GM19372 (cell line): ENCODE measurements around the gene RAPGEF1.
"Not testable (repeated sequence)": the region's sequence is repeated elsewhere in the genome, so short reads cannot be mapped to it uniquely, and the experiment has no call there.

ENCODE experiments used
- ATAC-seq: cut with Tn5 transposase; IDR thresholded peaks from one replicate; pipeline ENCODE4 v1.9.1; 2021; ENCODE audit warnings: mild to moderate bottlenecking, low read depth, moderate library complexity; ENCODE audit not compliant: unreplicated experiment

Gene RAPGEF1

DNA sequence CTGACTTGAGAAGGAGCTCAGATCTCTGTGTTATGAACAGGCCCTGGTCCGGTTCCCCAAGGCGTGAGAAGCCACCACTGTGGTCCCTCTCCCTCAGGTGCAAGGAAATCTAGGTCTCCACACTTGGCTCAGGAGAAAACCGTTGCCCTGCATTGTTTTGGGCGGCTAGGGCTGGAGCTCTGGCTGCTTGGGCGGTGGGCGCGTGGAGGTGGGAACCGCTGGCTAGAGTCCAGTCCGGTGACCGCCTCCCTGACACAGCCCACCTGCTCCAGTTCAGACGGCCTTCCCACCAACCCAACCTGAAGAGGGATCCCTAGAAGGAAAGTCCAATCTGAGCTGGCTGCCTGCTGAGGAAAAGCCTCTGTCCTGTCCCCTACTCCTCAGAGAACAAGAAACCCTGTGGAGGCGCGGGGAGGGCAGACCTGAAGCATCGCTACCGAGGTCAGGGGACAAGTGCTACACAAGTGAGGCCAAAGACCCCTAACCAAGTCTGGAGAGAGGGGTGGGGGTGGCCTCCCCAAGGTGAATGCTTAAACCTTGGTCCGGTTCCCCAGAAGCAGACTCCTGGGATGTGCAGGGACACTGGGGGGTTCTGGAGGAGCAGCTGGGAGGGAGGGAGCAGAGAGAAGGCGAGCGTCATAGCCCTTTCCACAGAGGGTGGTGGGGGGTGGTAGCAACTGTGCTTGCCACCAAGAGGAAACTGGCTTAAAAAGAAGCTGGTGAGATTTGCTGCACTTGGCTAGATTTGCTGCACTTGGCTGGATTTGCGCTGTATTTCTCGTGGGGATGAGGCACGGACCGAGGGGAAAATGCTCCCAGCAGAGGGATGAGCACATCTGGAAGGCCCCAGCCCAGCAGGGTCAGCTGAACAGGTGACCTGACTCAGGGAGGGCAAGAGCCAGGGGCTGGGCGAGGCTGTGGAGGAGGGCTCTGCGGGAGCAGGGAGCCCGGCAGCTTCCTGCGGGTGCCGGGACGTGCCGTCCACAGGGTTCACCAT is 65.2 kb downstream of the RAPGEF1 start:
- no peak for ATAC-seq

DNA sequence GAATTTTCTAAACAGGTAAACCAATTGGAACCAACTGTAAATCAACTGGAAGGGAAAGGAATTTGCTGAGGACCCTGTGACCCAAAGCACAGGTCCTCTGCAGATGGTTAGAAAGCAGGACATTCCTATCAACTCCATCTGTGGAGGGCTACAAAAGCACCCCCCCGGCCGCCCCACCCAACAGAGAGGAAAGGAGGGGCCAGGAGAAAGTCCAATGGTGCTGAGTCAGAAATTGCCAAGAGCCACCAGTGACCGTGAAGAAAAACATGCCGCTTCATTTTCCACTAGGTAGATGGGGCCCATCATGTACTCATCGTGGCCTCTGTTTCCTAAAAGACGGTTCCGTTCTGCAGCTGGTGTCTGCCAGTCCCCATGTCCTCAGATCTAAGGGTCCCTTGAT is 66.3 kb downstream of the RAPGEF1 start:
- no peak for ATAC-seq

DNA sequence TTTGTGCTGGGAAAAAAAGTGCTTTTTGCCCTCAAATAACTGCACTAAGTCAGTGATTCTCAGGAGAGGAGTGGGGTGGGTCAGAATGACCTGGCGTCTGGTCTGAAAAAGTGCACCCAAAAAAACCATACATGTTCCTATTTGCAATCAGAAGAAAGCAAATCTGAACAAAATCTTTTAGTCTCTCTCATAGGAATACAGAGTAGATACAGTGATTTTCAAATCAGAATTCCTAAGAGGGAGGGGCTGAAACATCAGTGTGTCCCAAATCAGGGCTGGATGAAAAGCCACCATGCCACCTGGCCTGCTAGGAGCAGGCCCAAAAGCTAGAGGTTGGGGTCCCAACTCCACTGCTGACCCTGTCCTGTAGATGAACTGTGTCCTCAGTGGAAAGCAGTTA is 66.8 kb downstream of the RAPGEF1 start:
- ATAC-seq: no peak

DNA sequence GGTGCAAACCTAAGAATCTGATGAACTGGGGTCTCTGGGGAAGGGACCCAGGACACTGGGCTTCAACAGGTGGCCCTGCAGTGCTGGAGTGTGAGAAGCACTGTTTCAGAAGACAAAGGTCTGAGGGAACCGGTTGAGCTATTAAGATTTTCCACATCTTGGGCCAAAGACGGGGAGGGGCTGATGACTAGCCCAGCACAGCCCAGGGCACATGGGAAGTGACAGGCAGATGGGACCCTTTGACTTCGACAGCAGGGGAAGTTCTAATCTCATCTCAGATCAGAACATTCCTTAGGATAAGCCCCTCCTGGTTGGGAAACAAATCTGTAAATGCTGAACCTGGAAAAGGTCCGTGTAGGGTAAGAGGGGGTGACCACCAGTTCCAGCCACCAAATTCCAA is 67.4 kb downstream of the RAPGEF1 start:
- ATAC-seq: no peak

DNA sequence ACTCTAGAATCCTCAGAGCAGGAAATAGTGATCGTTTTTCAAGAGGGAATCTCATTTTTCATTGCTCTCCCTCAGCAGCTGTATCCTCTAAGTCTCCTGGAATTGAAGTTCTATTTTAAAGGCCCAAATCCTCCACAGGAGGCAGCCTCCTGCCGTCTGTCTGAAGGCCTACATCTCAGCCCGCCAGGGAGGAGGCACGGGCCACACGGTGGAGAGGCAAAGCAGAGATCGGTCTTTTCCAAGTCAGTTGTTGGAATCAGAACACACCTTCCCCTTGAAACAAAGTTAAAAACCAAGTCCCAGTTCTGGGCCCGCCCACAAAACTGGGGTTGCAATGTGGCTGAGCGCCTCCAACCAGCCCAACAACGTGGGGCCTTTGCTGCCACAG is 68.7 kb downstream of the RAPGEF1 start:
- ATAC-seq: no peak

DNA sequence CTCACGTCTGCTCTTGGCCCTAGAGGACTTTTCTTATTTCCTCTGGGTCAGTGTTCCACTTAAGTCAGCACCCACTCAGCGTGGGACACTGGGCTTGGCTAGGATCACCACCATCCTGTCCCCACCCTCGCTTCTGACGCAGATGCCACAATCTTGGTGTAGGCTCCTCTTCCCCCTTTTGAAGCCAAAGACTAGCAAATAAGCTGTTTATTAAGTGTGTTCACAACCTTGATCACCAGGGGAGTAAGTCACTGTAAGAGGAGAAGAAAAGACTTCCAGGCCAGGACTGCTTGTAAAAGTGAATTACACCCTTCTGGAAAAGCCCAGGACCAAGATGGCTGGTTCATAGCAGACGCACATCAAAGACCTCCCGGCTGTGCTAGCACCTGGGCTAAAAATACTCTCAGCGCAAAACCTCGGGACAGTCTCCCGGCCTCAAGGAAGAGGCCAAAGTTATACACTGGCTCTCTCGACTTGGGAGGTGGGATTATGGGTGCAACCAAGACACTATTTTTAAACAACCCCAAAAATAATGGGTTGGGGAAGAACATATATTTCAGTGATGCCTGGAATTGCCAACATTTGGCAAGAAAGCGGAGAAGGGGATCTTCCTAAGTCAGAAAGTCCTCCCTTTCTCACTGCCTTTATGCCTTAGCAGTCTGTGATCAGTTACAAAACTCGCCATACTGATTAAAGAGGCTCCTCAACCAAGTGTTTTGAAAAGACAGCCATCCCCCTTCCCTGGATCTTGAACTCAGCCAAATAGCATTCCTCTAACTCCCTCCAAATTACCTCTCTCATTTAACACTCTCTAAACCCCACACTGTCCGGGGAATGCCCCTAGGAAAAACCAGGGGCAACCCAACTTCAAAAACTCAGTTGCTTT is 69.4 kb downstream of the RAPGEF1 start:
- no peak for ATAC-seq

DNA sequence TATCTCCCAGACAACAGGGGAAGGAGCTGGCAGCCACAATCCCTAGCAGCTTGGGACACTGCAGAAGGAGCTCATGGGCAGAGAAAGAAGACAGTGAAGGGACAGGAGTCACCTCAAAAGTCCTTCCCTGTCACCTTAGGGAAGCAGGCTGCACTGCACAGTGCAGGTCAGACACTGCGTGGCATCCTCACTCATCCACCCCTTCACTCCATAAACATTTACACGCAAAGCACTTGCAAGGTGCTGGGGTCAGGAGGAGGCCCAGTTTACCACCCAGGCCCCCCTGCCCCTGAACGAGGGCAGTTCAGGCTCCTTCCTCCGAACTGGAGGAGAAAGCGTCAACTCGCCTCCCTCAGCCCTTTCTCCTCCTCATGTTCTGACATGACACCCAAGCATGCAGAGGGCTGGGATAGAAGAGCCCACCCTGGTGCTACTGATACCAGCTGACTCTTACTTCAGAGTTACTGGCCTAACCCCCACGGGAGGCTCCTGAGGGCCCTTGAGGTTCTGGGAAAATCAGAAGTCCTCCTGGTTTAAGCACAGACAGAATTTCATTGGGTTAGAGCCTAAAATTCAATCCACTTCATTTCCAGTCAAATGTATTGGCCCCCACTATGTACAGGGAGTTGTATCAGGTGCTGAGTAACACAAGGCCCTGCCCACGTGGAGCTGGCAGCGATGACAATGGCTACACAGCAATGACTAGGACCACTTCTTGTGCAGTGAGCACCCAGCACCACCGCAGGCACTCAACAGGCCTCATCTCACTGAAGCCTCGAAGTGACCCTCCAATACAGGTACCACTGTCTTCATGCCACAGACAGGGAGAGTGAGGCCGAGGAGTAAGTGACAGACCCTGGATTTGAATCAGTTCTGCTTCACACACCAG is 70.4 kb downstream of the RAPGEF1 start:
- no peak for ATAC-seq

DNA sequence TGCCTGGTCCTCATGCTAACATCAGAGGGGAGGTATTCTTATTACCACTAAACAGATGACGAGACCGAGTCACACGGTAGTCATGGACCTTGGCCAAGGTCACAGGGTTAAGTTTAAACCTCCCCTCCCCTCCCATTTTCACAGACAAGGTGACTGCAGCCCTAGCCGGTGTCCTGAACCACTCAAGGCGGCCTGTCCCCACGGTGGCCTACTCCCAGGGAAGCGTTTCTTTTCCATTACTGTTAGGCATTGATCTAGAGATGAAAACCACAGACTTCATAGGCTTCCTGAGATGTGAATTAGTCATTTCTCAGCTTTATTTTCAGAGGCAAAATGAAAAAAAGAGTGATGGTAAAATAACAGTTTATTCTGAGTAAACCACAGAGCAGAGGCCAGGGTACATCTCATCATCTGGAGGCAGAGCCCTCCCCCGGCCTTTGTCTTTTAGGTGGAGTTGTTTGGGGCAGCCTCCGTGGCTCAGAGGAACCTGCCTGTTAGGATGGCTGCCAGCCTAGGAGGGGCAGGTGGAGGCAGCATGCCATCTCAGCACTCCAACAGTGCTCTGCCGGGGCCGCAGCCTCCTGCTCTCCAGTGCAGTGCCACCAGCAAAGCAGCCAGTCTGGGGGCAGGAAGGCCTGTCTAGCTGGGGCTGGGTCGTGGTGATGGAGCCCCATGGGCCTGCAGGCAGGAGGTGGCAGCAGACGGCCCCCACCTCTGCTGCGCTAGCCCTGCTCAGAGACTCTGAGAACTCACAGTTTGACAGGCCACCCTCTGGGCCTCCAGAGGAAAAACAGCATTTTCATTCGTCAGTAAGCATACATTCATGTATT is 71.2 kb downstream of the RAPGEF1 start:
- ATAC-seq: no peak

DNA sequence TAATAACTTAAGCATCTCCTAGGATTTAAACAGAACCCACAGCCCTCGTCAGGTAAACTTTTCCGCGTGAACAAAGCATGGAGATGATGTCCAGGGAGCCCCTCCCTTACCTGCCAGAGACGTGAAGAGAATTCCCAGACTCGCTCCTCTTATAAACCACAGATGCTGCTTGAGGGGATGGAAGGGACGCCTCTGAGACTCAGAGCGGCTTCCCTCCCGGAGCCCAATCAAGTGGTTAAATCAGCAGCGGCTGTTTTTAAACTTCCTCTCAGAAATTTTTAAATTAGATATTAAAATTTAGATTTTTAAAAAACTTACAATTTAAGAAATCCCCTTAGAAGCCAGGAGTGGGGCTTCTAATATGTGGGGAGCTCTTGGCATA is 71.8 kb downstream of the RAPGEF1 start:
- ATAC-seq: no peak

DNA sequence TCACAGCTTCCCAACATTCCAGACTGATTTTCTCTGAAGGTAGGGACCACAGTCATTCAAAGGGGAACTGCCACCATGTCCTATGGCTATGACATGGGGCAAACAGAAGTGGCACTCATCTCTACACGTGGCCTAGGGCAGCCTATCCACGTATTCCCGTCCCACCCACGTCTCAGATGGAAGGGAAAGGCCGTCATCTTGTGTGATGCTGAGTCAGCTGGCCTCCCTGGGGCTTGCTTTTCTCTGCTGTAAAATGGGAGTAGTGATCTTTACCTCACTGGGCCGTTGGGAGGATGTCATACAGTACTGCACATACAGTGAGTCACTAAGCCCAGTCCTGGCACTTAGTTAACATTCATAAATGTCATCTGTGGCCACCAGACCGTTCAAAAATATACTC is 72.3 kb downstream of the RAPGEF1 start:
- no peak for ATAC-seq

DNA sequence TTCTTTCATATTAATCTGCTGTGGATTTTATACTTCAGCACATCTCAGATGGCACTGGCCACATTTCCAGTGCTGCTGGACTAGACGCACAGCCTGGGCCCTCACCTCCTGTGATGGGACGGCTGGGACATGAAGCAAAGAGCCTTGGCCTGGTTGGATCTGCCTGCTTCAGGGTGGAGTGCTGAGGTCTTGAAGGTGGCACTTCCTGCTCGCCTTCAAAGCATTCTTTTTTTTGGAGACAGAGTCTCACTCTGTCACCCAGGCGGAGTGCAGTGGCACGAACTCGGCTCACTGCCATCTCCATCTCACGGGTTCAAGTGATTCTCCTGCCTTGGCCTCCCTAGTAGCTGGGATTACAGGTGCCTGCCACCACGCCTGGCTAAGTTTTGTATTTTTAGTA is 73.1 kb downstream of the RAPGEF1 start:
- ATAC-seq: no peak

DNA sequence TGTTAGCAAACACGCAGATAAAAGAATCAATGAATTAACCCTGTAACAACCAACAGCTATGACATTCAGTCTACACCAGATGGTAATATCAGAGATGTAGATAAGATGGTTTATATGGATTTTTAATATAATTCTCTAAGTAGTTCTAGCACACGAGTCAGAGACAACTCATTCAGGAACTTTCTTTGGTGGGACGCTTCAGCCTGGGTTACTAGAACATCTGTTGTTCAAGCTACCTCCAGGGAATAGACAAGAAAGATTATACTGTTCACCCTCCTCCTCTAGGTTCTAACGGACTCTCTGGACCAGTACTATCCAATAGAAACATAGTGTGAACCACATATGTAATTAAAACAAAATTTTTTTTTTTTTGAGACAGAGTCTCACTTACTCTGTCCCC is 73.8 kb downstream of the RAPGEF1 start:
- ATAC-seq: no peak

DNA sequence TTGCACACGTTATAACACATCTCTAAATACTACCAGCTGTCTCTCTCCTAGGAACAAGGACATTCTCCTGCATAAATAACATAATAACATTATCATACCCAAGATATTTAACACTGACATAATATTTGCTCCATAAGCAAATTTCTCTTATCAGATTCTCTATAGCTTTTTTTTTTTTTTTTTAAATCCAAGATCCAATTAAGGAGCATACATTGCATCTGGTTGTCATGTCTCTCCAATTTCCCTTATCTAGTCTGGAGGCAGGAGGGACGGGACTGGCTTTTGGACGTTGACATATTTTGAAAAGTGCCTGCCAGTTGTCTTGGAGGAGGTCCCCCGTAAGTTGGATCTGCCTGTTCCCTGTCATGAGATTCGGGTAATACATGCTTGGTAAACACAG is 76.6 kb downstream of the RAPGEF1 start:
- ATAC-seq: no peak

DNA sequence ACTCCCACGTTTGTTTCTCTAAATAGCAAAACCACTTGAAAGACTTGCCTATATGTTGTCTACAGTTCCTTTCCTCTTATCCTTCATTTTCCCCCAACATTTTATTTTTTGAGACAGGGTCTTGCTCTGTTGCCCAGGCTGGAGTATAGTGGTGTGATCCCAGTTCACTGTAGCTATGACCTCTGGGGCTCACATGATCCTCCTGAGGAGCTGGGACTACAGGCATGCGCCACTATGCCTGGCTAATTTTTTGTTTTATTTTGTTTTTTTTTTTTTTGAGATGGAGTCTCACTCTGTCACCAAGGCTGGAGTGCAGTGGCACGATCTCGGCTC is 77.6 kb downstream of the RAPGEF1 start:
- ATAC-seq: not testable (repeated sequence)

DNA sequence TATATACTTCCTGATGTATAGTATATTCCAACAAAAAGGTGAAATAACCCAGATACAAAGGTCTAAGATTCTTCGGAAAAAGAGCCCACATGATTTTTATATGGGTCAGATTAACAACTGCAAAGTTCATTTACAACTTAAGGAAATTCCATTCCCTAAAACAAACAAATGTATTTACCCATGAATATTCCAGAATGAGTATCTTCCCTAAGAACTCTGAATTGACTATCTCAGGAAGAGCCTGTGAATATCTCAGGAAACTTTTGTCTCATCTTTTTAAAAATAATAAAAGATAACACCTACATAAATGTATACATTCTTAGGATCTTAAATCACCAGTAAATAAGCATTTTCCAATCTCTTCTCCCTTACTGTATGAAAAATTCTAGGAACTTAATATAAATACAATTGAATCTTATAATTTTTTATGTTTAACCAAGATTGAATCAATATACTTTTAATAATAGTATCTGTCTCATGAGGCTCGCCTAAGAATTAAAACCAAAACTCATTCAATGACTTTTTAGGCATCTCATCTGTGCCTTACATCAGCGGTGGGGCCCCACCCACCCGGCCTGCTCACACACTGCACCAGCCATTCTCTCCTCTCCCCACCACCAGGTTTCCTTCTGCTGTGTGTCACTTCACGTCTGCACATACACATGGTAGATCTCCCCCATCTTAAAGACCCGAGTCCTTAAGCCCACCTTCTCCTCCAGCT is 78.1 kb downstream of the RAPGEF1 start:
- no peak for ATAC-seq

DNA sequence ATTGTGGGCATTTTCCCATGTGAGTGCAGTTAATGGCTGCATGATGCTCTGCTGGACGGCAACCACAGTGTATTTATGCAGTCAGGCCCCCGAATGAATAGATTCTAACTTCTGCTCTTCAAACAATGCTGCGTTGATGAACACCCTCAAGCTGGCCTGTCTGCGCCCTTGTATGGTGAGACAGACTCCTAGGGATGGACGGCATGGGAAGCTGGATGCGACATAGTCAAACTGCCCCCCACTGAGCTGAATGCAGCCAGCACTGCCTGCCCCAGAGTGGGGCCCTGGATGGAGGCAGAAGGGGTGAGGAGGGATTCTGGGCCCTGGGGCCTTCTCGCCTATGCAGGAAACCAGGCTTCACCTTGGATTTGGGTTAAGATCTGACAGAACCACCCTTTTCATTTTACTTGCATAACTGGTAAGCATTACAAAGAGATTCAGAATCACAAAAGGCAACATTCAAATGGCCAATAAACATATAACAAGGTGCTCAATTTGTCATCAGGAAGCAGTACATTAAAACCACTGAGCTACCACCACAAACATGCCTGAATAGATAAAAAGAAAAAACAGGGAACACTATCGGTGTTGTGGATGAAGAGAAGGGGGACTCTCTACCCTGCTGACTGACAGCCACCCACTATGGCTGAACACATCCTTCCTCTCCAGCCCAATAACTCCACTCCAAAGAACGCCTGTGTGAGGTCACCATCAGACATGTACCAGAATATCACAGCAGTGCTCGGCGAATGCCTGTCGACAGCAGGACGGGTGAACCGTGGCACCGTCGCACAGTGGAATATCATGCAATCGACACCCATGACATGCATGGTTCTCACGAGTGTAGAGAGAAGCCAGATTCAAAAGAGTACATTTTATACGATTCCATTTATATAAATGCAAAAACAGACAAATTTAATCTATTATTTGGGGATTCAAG is 79.1 kb downstream of the RAPGEF1 start:
- ATAC-seq: no peak

DNA sequence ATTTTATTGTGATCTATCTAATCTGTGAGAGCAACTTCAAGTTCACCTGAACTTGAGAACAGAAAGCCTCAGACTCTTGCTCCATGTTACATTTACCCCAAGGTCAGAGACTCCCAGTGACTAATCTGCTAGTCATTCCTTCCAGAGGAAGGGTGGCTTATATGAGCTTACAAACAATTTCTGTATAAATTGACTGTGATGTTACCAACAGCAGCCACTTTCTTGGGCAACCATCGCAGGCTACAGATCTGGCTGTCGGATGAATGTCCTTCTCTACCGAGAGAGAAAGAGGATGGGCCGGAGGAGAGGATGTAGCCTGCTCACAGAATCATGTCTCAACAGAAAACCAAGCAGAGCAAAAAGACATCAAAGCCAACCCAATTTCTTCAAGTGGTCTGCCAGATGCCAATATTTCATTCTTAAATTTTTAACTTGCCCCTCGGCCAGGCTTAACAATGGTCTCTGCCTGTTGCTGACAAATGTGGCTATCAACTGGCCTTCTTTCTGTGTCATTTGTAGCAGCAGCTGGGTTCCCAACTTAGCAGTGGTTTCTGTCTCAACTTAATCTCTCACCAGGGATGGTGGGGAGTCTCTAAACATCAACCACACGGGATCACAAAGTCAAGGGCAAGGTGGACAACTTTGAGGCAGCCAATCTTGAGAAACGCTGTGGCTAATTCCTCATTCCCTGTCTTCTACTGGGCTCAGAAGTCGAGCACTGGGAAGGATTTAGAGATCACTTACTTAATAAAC is 81.3 kb downstream of the RAPGEF1 start:
- ATAC-seq: no peak
